ENCODE measurements around the gene FMN1.

Gene FMN1

GRCh38 chr15:33163816-33164215, 30.7 kb downstream of the FMN1 start:
- no peak for TF ChIP-seq EZH2phosphoT487 (IDR thresholded peaks at IDR 0.05; ENCODE audit: borderline replicate concordance, low read length)
- TF ChIP-seq, protein P1, sequence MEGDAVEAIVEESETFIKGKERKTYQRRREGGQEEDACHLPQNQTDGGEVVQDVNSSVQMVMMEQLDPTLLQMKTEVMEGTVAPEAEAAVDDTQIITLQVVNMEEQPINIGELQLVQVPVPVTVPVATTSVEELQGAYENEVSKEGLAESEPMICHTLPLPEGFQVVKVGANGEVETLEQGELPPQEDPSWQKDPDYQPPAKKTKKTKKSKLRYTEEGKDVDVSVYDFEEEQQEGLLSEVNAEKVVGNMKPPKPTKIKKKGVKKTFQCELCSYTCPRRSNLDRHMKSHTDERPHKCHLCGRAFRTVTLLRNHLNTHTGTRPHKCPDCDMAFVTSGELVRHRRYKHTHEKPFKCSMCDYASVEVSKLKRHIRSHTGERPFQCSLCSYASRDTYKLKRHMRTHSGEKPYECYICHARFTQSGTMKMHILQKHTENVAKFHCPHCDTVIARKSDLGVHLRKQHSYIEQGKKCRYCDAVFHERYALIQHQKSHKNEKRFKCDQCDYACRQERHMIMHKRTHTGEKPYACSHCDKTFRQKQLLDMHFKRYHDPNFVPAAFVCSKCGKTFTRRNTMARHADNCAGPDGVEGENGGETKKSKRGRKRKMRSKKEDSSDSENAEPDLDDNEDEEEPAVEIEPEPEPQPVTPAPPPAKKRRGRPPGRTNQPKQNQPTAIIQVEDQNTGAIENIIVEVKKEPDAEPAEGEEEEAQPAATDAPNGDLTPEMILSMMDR (IDR thresholded peaks at IDR 0.05; ENCODE audit: low read depth, low read length, poor library complexity, severe bottlenecking) = no peak
- H3K4me2 ChIP-seq (ENCODE audit: low read length) = no peak overlapping the region
- H3K36me3 ChIP-seq (ENCODE audit: control insufficient read depth, low read length) = no peaks in the 10 kb centered on the region
- H3F3A ChIP-seq (ENCODE audit: control insufficient read depth, insufficient read depth) = no peaks in the 10 kb centered on the region
- no peaks in the 10 kb centered on the region for H3K27me3 ChIP-seq (ENCODE audit: control insufficient read depth, low read length)
- no peaks in the 10 kb centered on the region for H3K9me3 ChIP-seq (ENCODE audit: control insufficient read depth, insufficient read depth, low read length)
- no peaks in the 10 kb centered on the region for H3K4me1 ChIP-seq (ENCODE audit: control insufficient read depth, low read length)
- no peak overlapping the region for H3K27ac ChIP-seq (ENCODE audit: low read depth, low read length)
- H4K20me1 ChIP-seq (ENCODE audit: control insufficient read depth, insufficient read depth, low read depth, low read length) = no peaks in the 10 kb centered on the region
- H3K9me2 ChIP-seq (replicated peaks; ENCODE audit: control insufficient read depth, low read length) = no peaks in the 10 kb centered on the region
- no peak overlapping the region for H3K4me3 ChIP-seq (ENCODE audit: low read length)
- H3K79me2 ChIP-seq (ENCODE audit: control insufficient read depth, low read length) = no peaks in the 10 kb centered on the region

- no peaks in the 10 kb centered on the region for H3K9me2 ChIP-seq (replicated peaks; ENCODE audit: control insufficient read depth, low read length)
- H4K20me1 ChIP-seq (ENCODE audit: control insufficient read depth, insufficient read depth, low read depth, low read length) = no peaks in the 10 kb centered on the region
- H3K4me2 ChIP-seq (ENCODE audit: low read length) = no peak overlapping the region
- H3K27me3 ChIP-seq (ENCODE audit: control insufficient read depth, low read length) = no peaks in the 10 kb centered on the region
- H3K27ac ChIP-seq (ENCODE audit: low read depth, low read length) = no peak overlapping the region
- no peaks in the 10 kb centered on the region for H3K9me3 ChIP-seq (ENCODE audit: control insufficient read depth, insufficient read depth, low read length)
- no peaks in the 10 kb centered on the region for H3K4me1 ChIP-seq (ENCODE audit: control insufficient read depth, low read length)
- H3K79me2 ChIP-seq (ENCODE audit: control insufficient read depth, low read length) = no peaks in the 10 kb centered on the region
- no peak overlapping the region for H3K4me3 ChIP-seq (ENCODE audit: low read length)
- H3K36me3 ChIP-seq (ENCODE audit: control insufficient read depth, low read length) = no peaks in the 10 kb centered on the region
- H3F3A ChIP-seq (ENCODE audit: control insufficient read depth, insufficient read depth) = no peaks in the 10 kb centered on the region
- TF ChIP-seq EZH2phosphoT487 (IDR thresholded peaks at IDR 0.05; ENCODE audit: borderline replicate concordance, low read length) = no peak
- TF ChIP-seq, protein P1 (IDR thresholded peaks at IDR 0.05; ENCODE audit: low read depth, low read length, poor library complexity, severe bottlenecking) = no peak
These were observed 33.3 kb downstream of the FMN1 start for GRCh38 chr15:33161209-33161608.

DNA sequence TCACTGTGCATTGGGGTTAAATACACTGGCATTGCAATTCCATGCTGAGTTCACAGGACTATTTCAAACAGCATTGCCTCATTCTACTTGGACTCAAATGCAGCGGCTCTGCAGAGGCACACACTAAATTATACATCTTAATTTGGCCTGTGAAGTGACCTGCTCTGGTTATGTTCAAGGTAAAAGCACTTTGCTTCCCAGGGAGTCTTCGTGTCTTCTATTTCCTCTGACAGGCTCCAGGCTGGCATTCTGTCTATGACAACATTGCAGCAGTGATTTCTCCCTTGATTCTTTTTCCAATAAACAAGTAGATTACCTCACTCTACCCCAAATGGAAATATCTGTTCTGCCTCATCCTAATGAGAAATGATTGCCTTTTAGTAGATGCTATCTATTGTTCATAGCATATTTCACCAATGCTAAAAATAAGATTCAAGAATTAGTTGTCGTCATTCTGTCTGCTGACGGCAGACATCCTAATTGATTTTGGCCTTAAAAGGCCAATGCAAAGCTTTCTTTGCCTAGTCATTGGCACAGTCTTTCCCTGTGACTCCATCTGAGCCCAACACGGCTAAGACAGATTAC, 33.8 kb downstream of the FMN1 start:
- no peaks in the 10 kb centered on the region for H3F3A ChIP-seq (ENCODE audit: control insufficient read depth, insufficient read depth)
- no peak overlapping the region for H3K27ac ChIP-seq (ENCODE audit: low read depth, low read length)
- H4K20me1 ChIP-seq (ENCODE audit: control insufficient read depth, insufficient read depth, low read depth, low read length) = no peaks in the 10 kb centered on the region
- H3K36me3 ChIP-seq (ENCODE audit: control insufficient read depth, low read length) = no peaks in the 10 kb centered on the region
- H3K4me2 ChIP-seq (ENCODE audit: low read length) = no peak overlapping the region
- H3K9me2 ChIP-seq (replicated peaks; ENCODE audit: control insufficient read depth, low read length) = no peaks in the 10 kb centered on the region
- H3K4me1 ChIP-seq (ENCODE audit: control insufficient read depth, low read length) = no peaks in the 10 kb centered on the region
- no peak overlapping the region for H3K4me3 ChIP-seq (ENCODE audit: low read length)
- TF ChIP-seq EZH2phosphoT487 (IDR thresholded peaks at IDR 0.05; ENCODE audit: borderline replicate concordance, low read length) = no peak
- TF ChIP-seq, protein P1 (IDR thresholded peaks at IDR 0.05; ENCODE audit: low read depth, low read length, poor library complexity, severe bottlenecking) = no peak
- no peaks in the 10 kb centered on the region for H3K9me3 ChIP-seq (ENCODE audit: control insufficient read depth, insufficient read depth, low read length)
- no peaks in the 10 kb centered on the region for H3K27me3 ChIP-seq (ENCODE audit: control insufficient read depth, low read length)
- no peaks in the 10 kb centered on the region for H3K79me2 ChIP-seq (ENCODE audit: control insufficient read depth, low read length)

Measured in DOHH2 (cell line).